Activated naive CD8-positive, alpha-beta T cell treated with anti-CD3 and anti-CD28 coated beads for 36 hours (primary cell): ENCODE measurements around the gene EMID1. TPM values are rescaled to one million over a fixed set of nuclear protein-coding genes. Genes with fewer than 3 reads are reported as not detected.
"Not testable (repeated sequence)": the region's sequence is repeated elsewhere in the genome, so short reads cannot be mapped to it uniquely, and the experiment has no call there.

Source experiments
- DNase-seq: peaks from one replicate; pipeline ENCODE4 v3.0.0; 2021
- H3K27ac Mint-ChIP-seq: one replicate; pipeline ENCODE4 v1.8.0; 2022; ENCODE audit warnings: mild to moderate bottlenecking, moderate library complexity, mixed read lengths
- H3K27me3 Mint-ChIP-seq: one replicate; pipeline ENCODE4 v1.8.0; 2022; ENCODE audit warnings: mild to moderate bottlenecking, mixed read lengths
- H3K36me3 Mint-ChIP-seq: one replicate; pipeline ENCODE4 v1.8.0; 2021; ENCODE audit warnings: mild to moderate bottlenecking, mixed read lengths
- H3K4me1 Mint-ChIP-seq: one replicate; pipeline ENCODE4 v1.8.0; 2021; ENCODE audit warnings: mixed read lengths
- H3K4me3 Mint-ChIP-seq: one replicate; pipeline ENCODE4 v1.8.0; 2022; ENCODE audit warnings: mild to moderate bottlenecking, moderate library complexity, mixed read lengths
- H3K9me3 Mint-ChIP-seq: one replicate; pipeline ENCODE4 v1.8.0; 2022; ENCODE audit warnings: mixed read lengths
- total RNA-seq, 2 experiments: library from RNA; stranded (reverse); gene quantifications; one replicate each; pipeline ENCODE4 v1.2.3, GENCODE V29; 2021

EMID1 gene
- total RNA-seq, 2 experiments from 2014 or later: not detected

DNA sequence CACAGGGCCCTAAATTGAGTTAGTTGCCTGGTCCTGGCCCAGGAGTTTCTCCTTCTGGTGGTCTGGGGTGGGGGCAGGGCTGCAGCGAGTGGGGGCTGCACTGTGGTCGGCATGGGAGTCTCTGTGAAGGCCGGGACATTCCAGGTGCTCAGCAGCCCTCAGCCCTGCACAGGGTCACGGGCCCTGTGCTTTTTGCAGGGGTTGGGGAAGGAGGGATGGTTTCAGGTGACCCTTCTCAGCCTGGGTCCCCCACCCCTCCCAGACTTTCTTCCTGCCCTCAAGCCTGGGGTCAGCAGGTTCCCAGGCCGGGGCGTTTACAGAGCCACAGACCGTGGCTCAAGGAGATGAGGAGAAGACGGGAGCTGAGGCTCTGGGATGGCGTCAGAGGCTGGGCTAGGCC, 7.8 kb downstream of the EMID1 start:
- no peaks in the 10 kb centered on the region for H3K9me3 Mint-ChIP-seq
- no peaks in the 10 kb centered on the region for H3K36me3 Mint-ChIP-seq
- no peak overlapping the region for H3K4me3 Mint-ChIP-seq
- H3K27me3 Mint-ChIP-seq: peaks cover 8% of the 10 kb centered on the region
- no peak for DNase-seq
- H3K27ac Mint-ChIP-seq: no peak overlapping the region
- no peaks in the 10 kb centered on the region for H3K4me1 Mint-ChIP-seq

DNA sequence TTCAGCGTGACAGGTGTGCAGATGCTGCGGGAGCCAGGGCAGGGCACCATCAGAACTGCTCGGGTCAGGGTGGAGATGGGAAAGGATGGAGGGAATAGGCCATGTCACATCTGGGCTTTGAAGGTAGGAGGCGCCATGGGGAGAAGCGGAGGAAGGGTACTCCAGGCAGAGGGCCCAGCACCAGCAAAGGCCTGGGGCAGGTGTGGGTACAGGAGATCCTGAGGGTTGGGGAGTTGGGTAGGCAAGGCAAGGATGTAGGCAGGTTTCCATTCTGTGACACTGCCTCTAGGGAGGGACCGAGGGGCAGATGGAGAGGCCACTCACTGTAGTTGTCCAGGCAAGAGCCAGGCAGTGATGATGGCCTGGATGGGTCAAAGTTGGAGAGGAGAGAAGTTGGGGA, 8.5 kb downstream of the EMID1 start:
- Mint-ChIP-seq H3K27ac (no peak overlapping the region), H3K4me1 (no peaks in the 10 kb centered on the region)

GRCh38 chr22:29215012-29215860, 9.5 kb downstream of the EMID1 start:
- Mint-ChIP-seq H3K4me3 (no peak overlapping the region), H3K9me3 (no peaks in the 10 kb centered on the region), H3K27ac (no peak overlapping the region), H3K27me3 (peaks cover 5% of the 10 kb centered on the region), H3K36me3 (no peaks in the 10 kb centered on the region), H3K4me1 (no peaks in the 10 kb centered on the region)
- no peak for DNase-seq

More for the DNA sequence above, 8.5 kb downstream of the EMID1 start:
- no peak for DNase-seq
- Mint-ChIP-seq H3K9me3 (no peaks in the 10 kb centered on the region), H3K4me3 (no peak overlapping the region), H3K36me3 (no peaks in the 10 kb centered on the region), H3K27me3 (peaks cover 5% of the 10 kb centered on the region)

GRCh38 chr22:29216011-29216872, 10.5 kb downstream of the EMID1 start:
- Mint-ChIP-seq H3K4me3 (no peak overlapping the region), H3K27me3 (peaks cover 5% of the 10 kb centered on the region), H3K36me3 (no peaks in the 10 kb centered on the region), H3K4me1 (no peaks in the 10 kb centered on the region), H3K27ac (no peak overlapping the region), H3K9me3 (no peaks in the 10 kb centered on the region)
- DNase-seq: no peak

- H3K36me3 Mint-ChIP-seq: no peaks in the 10 kb centered on the region
- H3K27me3 Mint-ChIP-seq: peaks cover 5% of the 10 kb centered on the region
- H3K4me3 Mint-ChIP-seq: no peak overlapping the region
- H3K9me3 Mint-ChIP-seq: no peaks in the 10 kb centered on the region
- no peak overlapping the region for H3K27ac Mint-ChIP-seq
- H3K4me1 Mint-ChIP-seq: no peaks in the 10 kb centered on the region
- no peak for DNase-seq
Observed at GRCh38 chr22:29216873-29217666, 11.4 kb downstream of the EMID1 start.

- H3K27me3 Mint-ChIP-seq: peaks cover under 1% of the 10 kb centered on the region
- H3K4me3 Mint-ChIP-seq: no peak overlapping the region
- H3K36me3 Mint-ChIP-seq: no peaks in the 10 kb centered on the region
- no peak overlapping the region for H3K27ac Mint-ChIP-seq
- H3K9me3 Mint-ChIP-seq: no peaks in the 10 kb centered on the region
- H3K4me1 Mint-ChIP-seq: no peaks in the 10 kb centered on the region
- DNase-seq: no peak
Observed at GRCh38 chr22:29217827-29218757, 12.4 kb downstream of the EMID1 start.

GRCh38 chr22:29218758-29219408, 13.2 kb downstream of the EMID1 start:
- no peaks in the 10 kb centered on the region for H3K36me3 Mint-ChIP-seq
- no peaks in the 10 kb centered on the region for H3K9me3 Mint-ChIP-seq
- no peaks in the 10 kb centered on the region for H3K4me1 Mint-ChIP-seq
- H3K27ac Mint-ChIP-seq: no peak overlapping the region
- no peaks in the 10 kb centered on the region for H3K27me3 Mint-ChIP-seq
- no peak for DNase-seq
- H3K4me3 Mint-ChIP-seq: no peak overlapping the region

GRCh38 chr22:29219409-29219782, 13.7 kb downstream of the EMID1 start:
- not testable (repeated sequence) for H3K4me1 Mint-ChIP-seq, H3K4me3 Mint-ChIP-seq, H3K27ac Mint-ChIP-seq, DNase-seq, H3K9me3 Mint-ChIP-seq, H3K27me3 Mint-ChIP-seq, H3K36me3 Mint-ChIP-seq

DNA sequence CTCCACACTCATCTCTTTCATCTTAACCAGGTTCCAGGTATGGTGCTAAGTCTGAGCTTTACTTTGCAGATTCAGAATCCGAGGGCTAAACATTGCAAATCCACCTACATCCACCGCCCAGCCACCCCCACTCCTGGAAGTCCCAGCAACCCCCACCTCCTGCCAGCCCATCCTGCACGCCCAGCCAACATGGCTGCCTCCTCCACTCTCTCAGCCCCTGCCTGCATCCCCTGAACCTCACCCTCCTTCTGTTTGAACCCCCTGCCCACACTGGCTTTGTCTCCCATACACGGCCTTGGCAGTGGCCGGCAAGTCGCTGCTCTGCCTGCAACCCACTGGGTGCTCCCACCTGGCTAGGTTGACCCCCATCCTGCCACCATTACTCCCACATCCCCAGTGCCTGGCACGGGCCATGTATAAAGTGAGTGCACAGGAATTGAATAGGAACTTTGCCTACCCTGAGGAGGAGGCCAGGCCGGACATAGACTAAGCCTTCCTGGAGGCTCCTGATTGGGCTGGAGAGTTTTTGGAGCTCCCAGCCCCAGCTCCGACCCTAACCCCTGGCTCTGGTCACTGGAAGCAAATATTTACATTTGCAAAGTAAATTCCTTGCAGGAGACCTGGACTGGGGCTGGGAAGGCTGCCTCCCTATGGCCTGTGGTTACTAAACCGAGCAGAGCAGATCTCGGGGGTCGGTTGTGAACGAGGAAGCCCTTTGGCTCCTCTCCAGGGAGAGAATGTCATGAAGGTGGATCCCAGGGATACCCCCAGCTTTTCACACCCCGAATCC, 14.4 kb downstream of the EMID1 start:
- Mint-ChIP-seq H3K4me3 (no peak overlapping the region), H3K27ac (no peak overlapping the region), H3K27me3 (no peaks in the 10 kb centered on the region), H3K36me3 (no peaks in the 10 kb centered on the region), H3K4me1 (no peaks in the 10 kb centered on the region), H3K9me3 (no peaks in the 10 kb centered on the region)
- no peak for DNase-seq

GRCh38 chr22:29224121-29224858, 18.6 kb downstream of the EMID1 start:
- H3K9me3 Mint-ChIP-seq: no peaks in the 10 kb centered on the region
- H3K4me1 Mint-ChIP-seq: no peaks in the 10 kb centered on the region
- no peaks in the 10 kb centered on the region for H3K27me3 Mint-ChIP-seq
- no peaks in the 10 kb centered on the region for H3K36me3 Mint-ChIP-seq
- no peak overlapping the region for H3K4me3 Mint-ChIP-seq
- no peak for DNase-seq
- no peak overlapping the region for H3K27ac Mint-ChIP-seq

DNA sequence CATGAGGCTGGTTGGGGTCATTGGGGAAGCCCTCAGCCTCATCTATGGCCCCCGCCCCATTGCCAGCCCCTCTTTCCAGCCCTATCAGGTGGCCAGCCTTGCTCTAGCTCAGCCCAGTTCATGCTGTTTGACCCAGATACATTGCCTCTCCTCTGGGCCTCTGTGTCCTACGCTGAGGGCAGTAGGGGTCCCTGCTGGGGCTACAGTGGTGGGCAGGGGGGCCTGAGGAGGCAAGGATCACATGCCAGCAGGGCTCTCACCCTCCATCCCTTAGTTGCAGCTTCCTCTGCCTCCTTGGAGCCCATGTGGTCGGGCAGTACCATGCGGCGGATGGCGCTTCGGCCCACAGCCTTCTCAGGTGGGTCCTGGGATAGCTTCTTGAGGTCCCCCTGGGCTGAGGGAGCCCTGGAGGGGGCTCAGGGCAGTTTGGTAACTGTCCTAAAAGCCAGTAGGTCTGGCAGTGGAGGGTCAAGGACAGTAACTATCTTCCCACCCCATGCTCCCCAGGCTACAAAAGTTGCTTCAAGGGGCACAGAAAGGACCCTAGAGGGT, 19.2 kb downstream of the EMID1 start:
- Mint-ChIP-seq H3K27me3 (no peaks in the 10 kb centered on the region), H3K27ac (no peak overlapping the region), H3K36me3 (no peaks in the 10 kb centered on the region), H3K4me1 (no peaks in the 10 kb centered on the region), H3K9me3 (no peaks in the 10 kb centered on the region), H3K4me3 (no peak overlapping the region)
- no peak for DNase-seq

DNA sequence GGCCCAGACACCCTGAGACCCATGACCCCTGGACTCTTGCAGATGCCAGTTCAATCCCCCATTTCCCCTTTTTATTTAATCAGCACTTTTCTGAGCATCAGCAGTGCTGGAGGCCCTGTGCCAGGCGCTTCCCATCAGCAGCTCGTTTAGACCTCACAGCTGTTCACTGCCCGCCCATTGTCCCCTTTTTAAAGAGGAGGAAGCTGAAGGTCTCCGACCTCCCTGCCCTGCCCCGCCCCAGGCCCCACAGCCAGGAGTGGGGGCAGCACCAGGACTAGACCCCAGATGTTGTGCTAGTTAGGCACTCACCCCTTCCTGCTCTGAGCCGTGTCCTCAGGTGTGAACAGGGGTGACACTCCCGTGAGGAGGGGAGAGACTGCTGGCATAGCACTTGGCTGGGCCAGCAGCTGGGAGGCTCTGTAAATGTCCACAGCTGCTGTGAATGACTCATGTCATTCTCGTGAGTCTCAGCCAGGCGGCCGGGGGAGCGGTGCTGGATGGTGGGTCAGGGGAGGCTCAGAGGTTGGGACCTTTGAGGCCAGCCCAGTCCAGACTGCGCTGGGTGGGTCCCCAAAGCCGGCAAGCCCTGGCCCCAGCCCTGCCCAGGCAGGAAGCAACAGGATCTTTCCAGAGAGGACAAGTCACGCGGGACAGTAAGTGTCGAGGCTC, 19.9 kb downstream of the EMID1 start:
- Mint-ChIP-seq H3K4me1 (no peaks in the 10 kb centered on the region), H3K9me3 (no peaks in the 10 kb centered on the region), H3K27ac (no peak overlapping the region), H3K4me3 (no peak overlapping the region), H3K36me3 (no peaks in the 10 kb centered on the region), H3K27me3 (no peaks in the 10 kb centered on the region)
- DNase-seq: no peak
